ENCODE measurements around the gene AMOTL1. TPM values are rescaled to one million over a fixed set of nuclear protein-coding genes. Genes with fewer than 3 reads are reported as not detected.
A peak's percentile ranks its signal among the peaks of the same experiment; 100 is the strongest.

AMOTL1 gene
- total RNA-seq, 4 donors from 2014 or later: 47.2 to 91.6 (median 66.9) TPM

GRCh38 chr11:94835594-94835927 is 67.4 kb downstream of the AMOTL1 start:
- TF ChIP-seq POLR2A (IDR thresholded peaks at IDR 0.05) (no peak), CTCF (IDR thresholded peaks at IDR 0.05) (no peak)
- peaks cover 0 to 55% (median 4%) of the 10 kb centered on the region in 3 donors for H3K4me1 ChIP-seq

GRCh38 chr11:94837317-94837716 is 69.2 kb downstream of the AMOTL1 start:
- peaks cover 0 to 48% (median 4%) of the 10 kb centered on the region in 3 donors for H3K4me1 ChIP-seq
- intact Hi-C loops (cut with DNase I): no loop called here
- no peak overlapping the region for H3K4me3 ChIP-seq
- peaks cover 0 to 84% (median 6%) of the 10 kb centered on the region in 3 donors for H3K36me3 ChIP-seq
- no peak overlapping the region for H3K27ac ChIP-seq
- H3K27me3 ChIP-seq: no peaks in the 10 kb centered on the region
- no peak for DNase-seq
- WGBS, 2 donors: 59 to 79% methylated on average over 2 of the region's 2 CpGs
- H3K9me3 ChIP-seq: no peaks in the 10 kb centered on the region
- TF ChIP-seq POLR2A (IDR thresholded peaks at IDR 0.05) (no peak), CTCF (IDR thresholded peaks at IDR 0.05) (no peak)

More at GRCh38 chr11:94835594-94835927, 67.4 kb downstream of the AMOTL1 start:
- H3K27ac ChIP-seq: peak overlapping the region in 1 of 4 donors; percentile 29
- 30 to 40% methylated on average over 2 of the region's 2 CpGs for WGBS, 2 donors
- peaks cover 0 to 92% (median 6%) of the 10 kb centered on the region in 3 donors for H3K36me3 ChIP-seq
- DNase-seq: no peak
- intact Hi-C loops (cut with DNase I): no loop called here
- no peak overlapping the region for H3K4me3 ChIP-seq
- no peaks in the 10 kb centered on the region for H3K9me3 ChIP-seq
- H3K27me3 ChIP-seq: no peaks in the 10 kb centered on the region

GRCh38 chr11:94838027-94838731 is 70.0 kb downstream of the AMOTL1 start:
- H3K4me3 ChIP-seq: no peak overlapping the region
- 81 to 85% methylated on average over 2 of the region's 2 CpGs for WGBS, 2 donors
- H3K36me3 ChIP-seq: peaks cover 0 to 84% (median 3%) of the 10 kb centered on the region in 3 donors
- intact Hi-C loops (cut with DNase I): no loop called here
- no peak for DNase-seq
- no peaks in the 10 kb centered on the region for H3K9me3 ChIP-seq
- peaks cover 0 to 39% (median 4%) of the 10 kb centered on the region in 3 donors for H3K4me1 ChIP-seq
- TF ChIP-seq POLR2A (IDR thresholded peaks at IDR 0.05): no peak
- TF ChIP-seq CTCF (IDR thresholded peaks at IDR 0.05): no peak
- H3K27ac ChIP-seq: peak overlapping the region in 1 of 4 donors; percentile 42
- no peaks in the 10 kb centered on the region for H3K27me3 ChIP-seq

GRCh38 chr11:94840209-94840608 is 72.1 kb downstream of the AMOTL1 start:
- Histone ChIP-seq H3K27me3 (no peaks in the 10 kb centered on the region), H3K27ac (peak overlapping the region in 2 of 4 donors; percentile 32 to 42), H3K4me3 (no peak overlapping the region), H3K36me3 (peaks cover 0 to 76% (median 3%) of the 10 kb centered on the region in 3 donors), H3K9me3 (no peaks in the 10 kb centered on the region), H3K4me1 (peaks cover 0 to 30% (median 4%) of the 10 kb centered on the region in 3 donors)
- no peak for DNase-seq
- WGBS, 2 donors: 66 to 74% methylated on average over 4 of the region's 4 CpGs
- TF ChIP-seq CTCF (IDR thresholded peaks at IDR 0.05) (no peak), POLR2A (IDR thresholded peaks at IDR 0.05) (no peak)
- intact Hi-C loops (cut with DNase I): no loop called here

- DNase-seq: no peak
- Histone ChIP-seq H3K27ac (peak overlapping the region in 2 of 4 donors; percentile 45 to 55), H3K36me3 (peaks cover 0 to 69% (median 0%) of the 10 kb centered on the region in 3 donors), H3K4me1 (peaks cover 0 to 29% (median 7%) of the 10 kb centered on the region in 3 donors), H3K4me3 (no peak overlapping the region), H3K27me3 (no peaks in the 10 kb centered on the region), H3K9me3 (no peaks in the 10 kb centered on the region)
- intact Hi-C loops (cut with DNase I): no loop called here
- TF ChIP-seq CTCF (IDR thresholded peaks at IDR 0.05) (no peak), POLR2A (IDR thresholded peaks at IDR 0.05) (no peak)
Observed at GRCh38 chr11:94844031-94844430, 75.9 kb downstream of the AMOTL1 start.

All from esophagus squamous epithelium (tissue), 5 donors.